NOMO-1 treated with dmso at 0.1 percent for 144 hours (cell line): ENCODE measurements around the gene SIAH3.

Experiments
- DNase-seq: peaks from one replicate; lab custom pipeline; 2025; ENCODE audit not compliant: unreplicated experiment; lab: John Stamatoyannopoulos, UW

Gene SIAH3

GRCh38 chr13:45863709-45864590, 12.4 kb upstream of the SIAH3 start:
- no peak for DNase-seq

- DNase-seq, result no peak
Observed at GRCh38 chr13:45861322-45861721, 9.8 kb upstream of the SIAH3 start.

GRCh38 chr13:45860240-45860639, 8.7 kb upstream of the SIAH3 start:
- no peak for DNase-seq

GRCh38 chr13:45859705-45860104, 8.2 kb upstream of the SIAH3 start:
- no peak for DNase-seq

GRCh38 chr13:45852494-45852893, 941 bp upstream of the SIAH3 start:
- DNase-seq, result no peak

- DNase-seq, result no peak
Observed at GRCh38 chr13:45851956-45852355, 403 bp upstream of the SIAH3 start.

- no peak for DNase-seq
Observed at GRCh38 chr13:45850027-45850613, 1.4 kb downstream of the SIAH3 start.

- no peak for DNase-seq
Observed at GRCh38 chr13:45849408-45849807, 2.1 kb downstream of the SIAH3 start.

- DNase-seq, result peak; percentile 63
Observed at GRCh38 chr13:45847554-45848224, 3.9 kb downstream of the SIAH3 start.

GRCh38 chr13:45846681-45847080, 4.9 kb downstream of the SIAH3 start:
- no peak for DNase-seq

- no peak for DNase-seq
Observed at GRCh38 chr13:45838171-45838745, 13.3 kb downstream of the SIAH3 start.

GRCh38 chr13:45837111-45837510, 14.4 kb downstream of the SIAH3 start:
- no peak for DNase-seq

- DNase-seq, result no peak
Observed at GRCh38 chr13:45834411-45834994, 17.1 kb downstream of the SIAH3 start.

GRCh38 chr13:45833663-45834375, 17.7 kb downstream of the SIAH3 start:
- no peak for DNase-seq

GRCh38 chr13:45833242-45833641, 18.3 kb downstream of the SIAH3 start:
- DNase-seq, result peak; percentile 40

- DNase-seq, result no peak
Observed at GRCh38 chr13:45831851-45832250, 19.7 kb downstream of the SIAH3 start.

GRCh38 chr13:45830121-45830520, 21.4 kb downstream of the SIAH3 start:
- no peak for DNase-seq

GRCh38 chr13:45828256-45828968, 23.1 kb downstream of the SIAH3 start:
- DNase-seq, result peak; percentile 19

- DNase-seq, result no peak
Observed at GRCh38 chr13:45827318-45827717, 24.2 kb downstream of the SIAH3 start.

GRCh38 chr13:45826731-45827130, 24.8 kb downstream of the SIAH3 start:
- DNase-seq, result peak; percentile 71
